Memory B cell (primary cell): ENCODE data around the gene MMP24OS.

ENCODE experiments used
- ATAC-seq: fragments of 150-1000 bp; cut with Tn5 transposase; 2 replicates; pipeline ENCODE4 v1.10.0; 2021; ENCODE audit warnings: low read depth, mild to moderate bottlenecking, moderate library complexity
- DNase-seq, 2 donors: peaks; one replicate each; pipeline ENCODE4 v3.0.0; 2022; ENCODE audit warnings: low spot score in 2 of 2
- H3K27ac Mint-ChIP-seq: one replicate; pipeline ENCODE4 v1.8.0; 2022; ENCODE audit warnings: mild to moderate bottlenecking, moderate library complexity, mixed read lengths
- H3K27me3 Mint-ChIP-seq: one replicate; pipeline ENCODE4 v1.8.0; 2022; ENCODE audit warnings: mixed read lengths
- H3K36me3 Mint-ChIP-seq: one replicate; pipeline ENCODE4 v1.8.0; 2022; ENCODE audit warnings: mild to moderate bottlenecking, mixed read lengths
- H3K4me1 Mint-ChIP-seq: one replicate; pipeline ENCODE4 v1.8.0; 2022; ENCODE audit warnings: mixed read lengths
- H3K4me3 Mint-ChIP-seq: one replicate; pipeline ENCODE4 v1.8.0; 2022; ENCODE audit warnings: mild to moderate bottlenecking, moderate library complexity, mixed read lengths
- H3K9me3 Mint-ChIP-seq: one replicate; pipeline ENCODE4 v1.8.0; 2022; ENCODE audit warnings: mixed read lengths

The MMP24OS gene

DNA sequence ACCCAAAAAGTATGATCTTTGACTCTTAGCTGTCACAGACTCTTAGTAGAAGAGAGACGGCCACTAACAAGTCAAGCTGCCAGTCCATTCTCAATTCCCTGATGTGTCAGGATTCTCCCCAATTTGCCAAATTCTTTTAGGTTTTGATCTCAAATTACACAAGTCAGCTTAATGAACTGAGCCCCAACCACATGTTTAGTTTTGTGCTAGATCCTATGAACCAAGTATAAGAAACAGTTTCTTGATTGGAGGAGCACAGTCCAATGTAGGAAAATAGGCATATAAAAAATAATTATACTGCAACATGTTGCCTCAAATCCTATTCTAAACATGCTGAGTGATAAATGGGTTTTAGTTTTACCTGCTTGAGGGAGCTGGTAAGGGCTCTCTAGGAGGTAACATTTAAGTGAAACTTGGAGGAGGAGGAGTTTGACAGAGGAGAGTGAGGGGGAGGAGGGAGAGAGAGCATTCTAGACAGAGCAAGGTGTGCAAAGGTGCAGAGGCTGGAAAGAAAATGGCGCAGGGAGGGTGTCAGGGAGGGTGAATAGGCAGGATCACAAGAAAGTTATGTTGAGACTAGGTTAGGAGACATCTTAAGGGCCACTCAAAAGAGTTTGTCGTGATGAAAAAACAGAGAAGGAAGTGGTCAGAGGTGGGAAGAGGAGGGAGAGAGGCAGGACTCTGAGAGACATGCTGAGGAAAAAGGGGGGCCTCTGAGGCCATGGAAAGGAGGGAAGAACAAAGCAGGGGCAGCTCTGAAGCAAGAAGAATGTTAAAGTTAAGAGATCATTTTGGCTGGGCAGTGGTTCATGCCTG lies 37.1 kb upstream of the MMP24OS start:
- Mint-ChIP-seq H3K4me1 (peaks cover 9% of the 10 kb centered on the region), H3K36me3 (peaks cover 19% of the 10 kb centered on the region), H3K27ac (no peak overlapping the region), H3K27me3 (no peaks in the 10 kb centered on the region), H3K4me3 (no peak overlapping the region), H3K9me3 (no peaks in the 10 kb centered on the region)
- ATAC-seq, result no peak
- no peak for DNase-seq

DNA sequence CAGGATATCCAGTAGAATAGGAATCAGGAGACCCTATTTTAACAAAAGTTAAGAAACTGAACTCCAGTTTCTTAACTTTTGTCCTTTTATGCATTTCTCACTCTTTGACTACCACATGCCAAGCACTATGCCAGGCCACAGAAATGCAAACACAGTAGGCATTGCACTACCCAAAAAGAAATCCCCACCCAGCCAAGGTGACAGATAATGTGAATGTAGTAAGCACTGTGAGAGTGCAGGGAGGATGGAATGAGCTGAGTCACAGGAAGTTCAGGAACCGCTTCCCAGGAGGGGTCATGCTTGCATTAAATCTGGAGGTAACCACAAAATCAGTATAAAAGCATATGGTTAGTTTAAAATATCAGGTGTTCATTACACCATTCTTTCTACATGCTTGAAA lies 34.4 kb upstream of the MMP24OS start:
- no peak overlapping the region for H3K4me3 Mint-ChIP-seq
- ATAC-seq (no peak), DNase-seq (no peak)
- no peaks in the 10 kb centered on the region for H3K9me3 Mint-ChIP-seq
- H3K4me1 Mint-ChIP-seq, result peaks cover 7% of the 10 kb centered on the region
- H3K36me3 Mint-ChIP-seq, result peaks cover 17% of the 10 kb centered on the region
- peak overlapping the region; percentile 60 for H3K27ac Mint-ChIP-seq
- no peaks in the 10 kb centered on the region for H3K27me3 Mint-ChIP-seq

DNA sequence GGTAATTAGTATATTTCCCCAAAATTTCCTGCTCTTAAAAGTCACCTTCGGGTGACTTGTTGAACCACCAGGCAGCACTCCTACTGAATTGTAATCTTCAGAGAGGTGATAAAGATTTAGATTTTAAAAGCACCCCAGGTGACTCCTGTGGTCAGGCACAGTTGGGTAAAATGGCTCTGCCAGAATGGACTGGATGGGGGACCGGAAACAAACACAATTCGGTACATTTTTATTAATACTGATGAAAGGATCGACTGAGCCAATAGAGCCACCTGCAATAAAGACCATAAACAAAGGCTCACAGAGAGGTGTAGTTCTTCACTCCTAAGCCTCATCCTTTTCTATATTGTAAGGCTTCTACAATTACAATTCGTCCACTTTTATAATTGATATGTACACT lies 33.9 kb upstream of the MMP24OS start:
- Mint-ChIP-seq H3K27me3 (no peaks in the 10 kb centered on the region), H3K9me3 (no peaks in the 10 kb centered on the region), H3K27ac (no peak overlapping the region), H3K4me3 (no peak overlapping the region), H3K36me3 (peaks cover 17% of the 10 kb centered on the region), H3K4me1 (peaks cover 7% of the 10 kb centered on the region)
- no peak for DNase-seq
- no peak for ATAC-seq

DNA sequence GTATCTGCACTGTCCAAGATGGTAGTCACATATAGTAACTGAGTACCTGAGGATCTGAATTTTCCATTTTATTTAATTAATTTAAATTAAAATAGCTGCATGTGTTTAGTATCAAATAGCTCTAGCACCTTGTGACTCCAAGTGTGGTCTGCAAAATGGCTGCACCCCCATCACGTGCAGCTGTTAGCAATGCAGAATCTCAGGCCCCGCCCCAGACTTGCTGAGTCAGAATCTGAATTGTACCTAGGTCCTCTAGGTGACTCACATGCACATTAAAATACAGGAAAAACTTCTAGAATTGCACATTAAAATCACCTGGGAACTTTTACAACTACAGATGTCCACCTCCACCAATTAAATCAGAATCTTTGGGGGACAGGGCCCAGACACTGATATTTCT lies 33.5 kb upstream of the MMP24OS start:
- DNase-seq, result no peak
- Mint-ChIP-seq H3K4me3 (no peak overlapping the region), H3K27ac (no peak overlapping the region), H3K9me3 (no peaks in the 10 kb centered on the region), H3K27me3 (no peaks in the 10 kb centered on the region), H3K4me1 (peaks cover 7% of the 10 kb centered on the region), H3K36me3 (peaks cover 17% of the 10 kb centered on the region)
- ATAC-seq, result no peak

DNA sequence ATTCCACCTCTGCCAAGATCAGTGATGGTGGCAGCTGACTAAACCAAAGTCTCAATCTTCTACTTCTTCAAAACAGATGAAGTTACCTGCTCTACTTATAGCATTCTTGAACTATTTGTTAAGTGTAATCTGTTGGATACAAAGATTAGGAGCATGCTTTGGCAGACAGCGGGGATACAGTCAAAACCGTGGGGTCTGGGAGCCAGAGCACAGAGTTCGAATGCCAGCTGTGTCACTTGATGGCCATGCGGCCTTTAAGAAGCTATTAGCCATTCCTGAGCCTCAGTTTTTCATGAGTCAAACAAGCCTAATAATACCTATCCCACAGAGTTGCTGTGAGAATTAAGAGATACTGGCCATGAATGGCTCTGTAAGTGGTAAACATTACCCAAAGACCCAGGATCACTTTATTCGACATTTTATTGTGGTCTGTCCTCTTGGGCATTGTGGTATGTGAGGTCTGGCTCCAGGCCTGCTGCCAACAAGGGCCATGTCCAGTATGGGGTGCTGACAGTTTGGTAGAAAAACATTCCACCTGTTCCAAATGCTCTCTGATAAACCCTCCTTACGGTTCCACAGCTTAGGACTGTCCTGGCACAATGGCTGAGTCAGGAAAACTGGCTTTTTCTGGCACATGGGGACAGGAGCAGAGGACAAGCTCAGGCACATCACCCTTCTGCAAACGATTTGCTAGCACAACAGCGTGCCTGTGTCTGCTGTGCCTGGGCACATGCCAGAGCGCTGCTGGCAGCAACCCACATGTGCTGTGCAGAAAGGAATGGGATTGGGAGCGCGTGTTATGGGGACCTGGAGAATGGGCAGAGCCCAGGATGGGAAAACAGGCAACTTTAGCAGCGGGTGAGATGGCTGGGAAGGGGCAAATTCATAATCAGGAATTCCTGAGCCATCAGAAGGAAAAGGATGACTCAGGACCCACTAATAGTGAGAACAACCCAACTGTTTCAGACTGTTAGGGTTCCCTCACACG lies 30.0 kb upstream of the MMP24OS start:
- DNase-seq, result no peak
- no peaks in the 10 kb centered on the region for H3K9me3 Mint-ChIP-seq
- peaks cover 8% of the 10 kb centered on the region for H3K4me1 Mint-ChIP-seq
- peaks cover 11% of the 10 kb centered on the region for H3K36me3 Mint-ChIP-seq
- H3K27me3 Mint-ChIP-seq, result no peaks in the 10 kb centered on the region
- H3K4me3 Mint-ChIP-seq, result no peak overlapping the region
- ATAC-seq, result no peak
- no peak overlapping the region for H3K27ac Mint-ChIP-seq

DNA sequence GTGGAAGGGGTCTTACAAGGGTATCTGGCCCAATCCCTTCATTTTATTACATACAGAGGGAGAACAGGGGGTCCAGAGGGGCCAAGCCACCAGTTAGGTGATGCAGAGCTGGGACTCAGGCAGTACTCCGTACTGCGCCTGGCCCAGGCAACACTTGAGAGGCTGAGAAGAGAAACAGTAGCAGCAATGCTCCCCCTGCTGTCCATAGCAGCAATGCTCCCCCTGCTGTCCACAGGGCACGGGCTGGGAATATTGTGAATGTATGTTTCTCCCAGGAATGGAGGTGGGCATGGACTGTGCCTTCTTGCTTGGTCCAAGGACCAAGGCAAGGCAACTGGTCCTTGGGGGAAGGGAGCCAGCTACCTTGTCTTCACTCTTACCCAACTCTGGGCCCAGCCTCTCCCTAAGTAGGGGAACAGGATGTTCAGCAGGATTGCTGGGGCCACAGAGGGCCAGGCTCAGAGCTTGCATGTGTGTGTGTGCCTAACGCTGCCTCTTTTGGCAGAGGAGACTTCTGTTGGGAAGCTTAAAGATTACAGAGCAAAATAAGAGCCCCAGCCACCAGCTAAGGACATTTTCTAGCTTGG lies 29.1 kb upstream of the MMP24OS start:
- ATAC-seq (peak; percentile 41), DNase-seq (no peak)
- Mint-ChIP-seq H3K27me3 (no peaks in the 10 kb centered on the region), H3K9me3 (no peaks in the 10 kb centered on the region), H3K4me3 (no peak overlapping the region), H3K27ac (no peak overlapping the region), H3K4me1 (peaks cover 6% of the 10 kb centered on the region), H3K36me3 (peaks cover 5% of the 10 kb centered on the region)

DNA sequence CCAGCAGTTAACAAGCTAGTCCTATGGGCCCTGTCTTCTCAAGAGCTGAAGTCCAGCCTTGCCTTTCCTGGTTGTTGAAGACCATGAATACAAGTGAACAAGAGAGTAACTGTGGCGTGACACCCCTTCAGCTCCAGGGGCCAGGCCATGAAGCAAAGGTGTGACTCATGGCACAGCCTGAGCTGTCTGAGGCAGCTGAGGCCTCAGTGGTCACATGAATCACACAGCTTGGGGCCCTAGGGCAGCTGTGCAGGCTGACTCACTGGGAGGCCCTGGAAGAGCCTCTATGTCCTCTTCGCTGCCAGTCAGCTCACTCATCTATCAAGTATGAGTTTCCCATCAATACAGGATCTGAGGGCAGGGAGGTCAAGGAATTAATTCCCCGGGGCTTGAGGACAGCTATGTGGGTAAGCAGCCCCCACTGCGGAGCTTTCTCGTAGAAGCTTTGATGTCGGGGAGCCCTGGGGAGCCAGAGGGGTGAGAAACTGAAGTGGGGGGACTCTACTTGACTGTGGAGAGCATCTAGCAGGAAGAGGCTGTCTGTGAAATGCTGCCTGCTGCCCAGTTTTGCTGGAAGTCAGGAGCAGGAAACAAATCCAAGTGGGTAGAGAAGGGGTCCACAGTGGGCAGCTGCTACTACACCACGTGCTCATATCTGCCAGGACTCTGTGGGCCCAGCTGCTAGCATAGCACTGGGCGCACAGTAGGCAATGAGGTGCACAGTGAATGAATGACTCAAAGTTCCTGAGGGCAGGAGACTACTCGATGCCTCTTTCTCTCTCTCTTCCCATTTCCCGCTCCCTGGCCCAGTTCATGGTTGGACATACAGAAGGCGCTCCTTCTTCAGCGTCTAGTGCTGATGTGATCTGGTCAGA lies 28.0 kb upstream of the MMP24OS start:
- Mint-ChIP-seq H3K9me3 (no peaks in the 10 kb centered on the region), H3K36me3 (peaks cover 3% of the 10 kb centered on the region), H3K27ac (no peak overlapping the region), H3K27me3 (no peaks in the 10 kb centered on the region), H3K4me1 (peaks cover 6% of the 10 kb centered on the region), H3K4me3 (no peak overlapping the region)
- ATAC-seq (no peak), DNase-seq (no peak)

DNA sequence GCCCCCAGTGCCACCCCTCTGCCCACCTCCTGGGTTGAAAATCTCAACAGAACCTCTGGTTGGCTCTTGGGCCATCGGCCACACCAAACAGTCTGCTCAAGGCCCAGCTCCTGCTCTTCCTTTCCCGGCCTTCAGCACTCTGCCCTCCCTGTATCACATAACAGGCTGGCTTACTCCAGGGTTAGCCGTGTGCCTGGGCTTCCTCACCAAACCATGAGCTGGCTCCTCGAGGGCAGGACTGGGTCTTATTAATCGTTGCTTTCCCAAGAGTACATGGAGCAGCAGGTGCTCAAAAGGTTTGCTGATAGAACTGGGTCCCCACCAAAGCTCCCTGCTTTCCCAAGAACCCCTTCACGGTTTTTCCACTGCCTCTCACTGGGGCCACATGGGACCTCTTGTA lies 27.0 kb upstream of the MMP24OS start:
- Mint-ChIP-seq H3K27ac (peak overlapping the region; percentile 24), H3K4me3 (no peak overlapping the region), H3K36me3 (peaks cover under 1% of the 10 kb centered on the region), H3K9me3 (no peaks in the 10 kb centered on the region), H3K4me1 (peaks cover 6% of the 10 kb centered on the region), H3K27me3 (no peaks in the 10 kb centered on the region)
- ATAC-seq, result no peak
- DNase-seq, result no peak

DNA sequence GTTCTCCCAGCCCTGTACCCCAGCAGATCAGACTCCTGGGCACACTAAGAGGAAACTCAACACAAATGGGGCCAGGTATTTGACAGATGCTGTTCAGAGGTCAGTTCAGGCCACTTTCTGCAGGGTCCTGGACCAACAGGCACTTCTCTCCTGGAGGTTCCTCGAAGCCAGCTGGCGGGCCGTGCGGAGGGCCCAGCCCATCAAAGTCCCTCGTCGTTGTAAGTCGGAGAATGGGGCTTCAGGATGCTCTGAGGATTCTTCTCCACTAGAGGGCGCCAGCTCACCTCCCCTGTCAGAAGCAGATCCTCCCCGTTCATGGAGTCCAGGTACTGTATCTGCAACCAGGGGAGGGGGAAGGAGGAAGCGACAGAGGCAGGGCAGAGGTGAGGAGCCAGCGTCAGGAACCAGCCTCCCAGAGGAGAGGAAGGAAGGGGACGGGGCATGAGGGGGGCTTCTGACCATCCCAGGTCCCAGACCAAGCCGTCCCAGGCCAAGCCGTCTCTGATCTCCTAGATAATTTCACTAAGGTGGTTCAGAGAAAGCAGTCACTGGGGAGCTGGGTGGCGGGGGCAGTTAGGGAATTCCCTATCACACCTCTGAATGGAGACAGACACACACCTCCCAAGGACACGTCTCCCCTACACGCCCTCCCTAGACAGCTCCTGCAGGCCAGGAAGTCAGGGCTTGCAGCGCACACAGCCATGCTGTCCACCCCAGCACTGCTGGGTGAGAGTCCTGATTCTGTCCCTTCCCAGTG lies 26.0 kb upstream of the MMP24OS start:
- Mint-ChIP-seq H3K27ac (no peak overlapping the region), H3K27me3 (no peaks in the 10 kb centered on the region), H3K4me1 (peaks cover 6% of the 10 kb centered on the region), H3K4me3 (no peak overlapping the region), H3K36me3 (no peaks in the 10 kb centered on the region), H3K9me3 (no peaks in the 10 kb centered on the region)
- ATAC-seq (peak; percentile 96), DNase-seq (peak; percentile 84 to 86)

DNA sequence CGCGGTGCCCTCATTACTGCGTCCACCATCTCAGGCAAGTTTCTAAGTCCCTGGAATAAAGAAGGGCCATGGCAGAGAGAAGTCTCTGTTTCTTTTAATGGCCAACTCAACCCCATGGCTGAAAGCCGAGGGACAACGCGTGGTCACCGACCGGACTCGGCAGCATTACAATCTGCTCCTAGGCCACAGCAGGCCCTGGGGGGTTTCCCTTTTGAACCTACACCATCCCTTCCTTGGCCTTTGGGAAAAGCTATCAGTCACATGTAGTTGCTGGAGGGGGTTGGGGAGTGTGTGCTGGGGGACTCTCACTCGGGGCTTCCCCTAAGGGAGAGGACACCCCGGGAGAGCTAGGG lies 25.4 kb upstream of the MMP24OS start:
- no peaks in the 10 kb centered on the region for H3K36me3 Mint-ChIP-seq
- no peak overlapping the region for H3K4me3 Mint-ChIP-seq
- H3K27me3 Mint-ChIP-seq, result no peaks in the 10 kb centered on the region
- H3K9me3 Mint-ChIP-seq, result no peaks in the 10 kb centered on the region
- peaks cover 6% of the 10 kb centered on the region for H3K4me1 Mint-ChIP-seq
- ATAC-seq (no peak), DNase-seq (no peak)
- H3K27ac Mint-ChIP-seq, result no peak overlapping the region

DNA sequence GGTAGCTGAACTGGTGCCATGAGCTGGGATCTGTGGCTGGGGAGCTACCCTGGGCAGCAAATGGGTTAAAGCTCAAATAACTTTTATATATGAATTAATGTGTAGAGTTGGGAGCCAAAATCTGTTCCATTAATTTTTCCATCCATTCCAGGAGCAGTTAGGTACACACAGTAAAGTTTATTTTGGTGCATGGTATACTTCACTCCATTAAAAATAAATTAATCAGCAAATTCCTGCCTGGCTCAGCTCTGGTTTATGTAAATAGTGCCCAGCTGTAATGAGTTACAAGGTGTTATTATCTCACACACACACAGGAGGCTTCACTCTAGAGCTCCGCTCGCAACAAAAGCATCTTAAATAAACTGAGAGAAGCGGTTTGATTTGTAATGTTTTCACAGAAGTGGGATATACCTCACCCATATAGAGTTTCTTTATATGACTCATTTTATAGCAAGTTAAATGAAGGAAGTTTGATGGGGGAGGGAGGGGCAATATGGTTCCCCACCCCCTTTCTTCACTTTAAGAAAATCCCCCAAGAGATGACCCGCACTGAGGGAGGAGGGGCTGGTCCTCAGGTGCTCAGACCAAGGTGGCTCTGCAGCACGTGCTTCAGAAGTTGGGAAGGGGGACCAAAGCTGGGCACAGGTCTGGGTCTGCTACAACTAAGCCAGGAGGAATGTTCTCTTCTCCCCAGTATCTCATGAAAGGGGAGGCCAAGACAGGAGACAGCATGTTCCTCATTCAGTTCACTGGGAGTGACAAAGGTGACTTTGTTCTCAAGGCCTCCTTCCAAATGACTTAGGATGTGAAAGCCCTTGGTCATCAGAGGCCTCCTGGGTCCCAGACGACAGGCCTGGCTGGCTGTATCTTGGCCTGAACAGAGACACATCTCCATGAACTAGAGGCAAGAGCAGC lies 24.8 kb upstream of the MMP24OS start:
- H3K4me1 Mint-ChIP-seq, result peaks cover 6% of the 10 kb centered on the region
- DNase-seq, result no peak
- no peak for ATAC-seq
- no peak overlapping the region for H3K4me3 Mint-ChIP-seq
- no peaks in the 10 kb centered on the region for H3K27me3 Mint-ChIP-seq
- no peak overlapping the region for H3K27ac Mint-ChIP-seq
- H3K36me3 Mint-ChIP-seq, result no peaks in the 10 kb centered on the region
- no peaks in the 10 kb centered on the region for H3K9me3 Mint-ChIP-seq

DNA sequence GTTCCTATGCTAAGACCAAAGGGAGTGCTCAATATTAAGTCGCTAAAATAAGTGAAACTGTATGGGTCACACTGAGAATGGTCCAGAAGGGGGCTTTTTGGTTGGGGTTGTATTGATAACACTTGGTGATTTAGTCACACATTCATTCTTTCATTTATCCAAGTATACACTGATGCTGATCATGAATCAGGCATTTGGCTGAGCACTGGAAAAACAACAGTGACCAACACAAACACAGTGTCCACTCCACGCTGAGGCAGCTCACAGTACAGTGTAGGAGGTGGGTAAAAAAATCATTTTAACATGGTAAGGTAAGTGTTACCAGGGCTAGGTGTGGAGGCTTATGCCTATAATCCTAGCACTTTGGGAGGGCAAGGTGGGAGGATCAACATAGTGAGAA lies 23.5 kb upstream of the MMP24OS start:
- no peak for ATAC-seq
- no peaks in the 10 kb centered on the region for H3K9me3 Mint-ChIP-seq
- peaks cover 6% of the 10 kb centered on the region for H3K4me1 Mint-ChIP-seq
- H3K36me3 Mint-ChIP-seq, result no peaks in the 10 kb centered on the region
- DNase-seq, result no peak
- peaks cover 1% of the 10 kb centered on the region for H3K27me3 Mint-ChIP-seq
- H3K4me3 Mint-ChIP-seq, result no peak overlapping the region
- no peak overlapping the region for H3K27ac Mint-ChIP-seq
